HG03159 (cell line): ENCODE data around the gene FRMD1.

ENCODE experiments used
- ATAC-seq: cut with Tn5 transposase; IDR thresholded peaks from one replicate; pipeline ENCODE4 v1.9.1; 2021; ENCODE audit warnings: mild to moderate bottlenecking, moderate library complexity; ENCODE audit not compliant: unreplicated experiment

Gene FRMD1

GRCh38 chr6:168113226-168113625 is 34.2 kb upstream of the FRMD1 start:
- no peak for ATAC-seq

- ATAC-seq: no peak
Observed at GRCh38 chr6:168111911-168112310, 32.9 kb upstream of the FRMD1 start.

- ATAC-seq: no peak
Observed at GRCh38 chr6:168110437-168110836, 31.4 kb upstream of the FRMD1 start.

GRCh38 chr6:168109171-168109570 is 30.2 kb upstream of the FRMD1 start:
- ATAC-seq: no peak

- no peak for ATAC-seq
Observed at GRCh38 chr6:168107191-168107983, 28.4 kb upstream of the FRMD1 start.

GRCh38 chr6:168106633-168107005 is 27.6 kb upstream of the FRMD1 start:
- no peak for ATAC-seq

GRCh38 chr6:168105813-168106632 is 27.0 kb upstream of the FRMD1 start:
- ATAC-seq: no peak

GRCh38 chr6:168104636-168105035 is 25.6 kb upstream of the FRMD1 start:
- ATAC-seq: no peak

GRCh38 chr6:168103050-168103830 is 24.2 kb upstream of the FRMD1 start:
- no peak for ATAC-seq

- ATAC-seq: no peak
Observed at GRCh38 chr6:168102315-168102985, 23.4 kb upstream of the FRMD1 start.

GRCh38 chr6:168101590-168102314 is 22.7 kb upstream of the FRMD1 start:
- no peak for ATAC-seq

GRCh38 chr6:168100803-168101589 is 22.0 kb upstream of the FRMD1 start:
- no peak for ATAC-seq

GRCh38 chr6:168100011-168100802 is 21.2 kb upstream of the FRMD1 start:
- ATAC-seq: no peak

GRCh38 chr6:168099201-168100010 is 20.4 kb upstream of the FRMD1 start:
- no peak for ATAC-seq

GRCh38 chr6:168098431-168098861 is 19.4 kb upstream of the FRMD1 start:
- no peak for ATAC-seq

GRCh38 chr6:168097621-168098430 is 18.8 kb upstream of the FRMD1 start:
- no peak for ATAC-seq

GRCh38 chr6:168097221-168097620 is 18.2 kb upstream of the FRMD1 start:
- ATAC-seq: no peak
